ENCODE data around the gene PYGM.

DNA sequence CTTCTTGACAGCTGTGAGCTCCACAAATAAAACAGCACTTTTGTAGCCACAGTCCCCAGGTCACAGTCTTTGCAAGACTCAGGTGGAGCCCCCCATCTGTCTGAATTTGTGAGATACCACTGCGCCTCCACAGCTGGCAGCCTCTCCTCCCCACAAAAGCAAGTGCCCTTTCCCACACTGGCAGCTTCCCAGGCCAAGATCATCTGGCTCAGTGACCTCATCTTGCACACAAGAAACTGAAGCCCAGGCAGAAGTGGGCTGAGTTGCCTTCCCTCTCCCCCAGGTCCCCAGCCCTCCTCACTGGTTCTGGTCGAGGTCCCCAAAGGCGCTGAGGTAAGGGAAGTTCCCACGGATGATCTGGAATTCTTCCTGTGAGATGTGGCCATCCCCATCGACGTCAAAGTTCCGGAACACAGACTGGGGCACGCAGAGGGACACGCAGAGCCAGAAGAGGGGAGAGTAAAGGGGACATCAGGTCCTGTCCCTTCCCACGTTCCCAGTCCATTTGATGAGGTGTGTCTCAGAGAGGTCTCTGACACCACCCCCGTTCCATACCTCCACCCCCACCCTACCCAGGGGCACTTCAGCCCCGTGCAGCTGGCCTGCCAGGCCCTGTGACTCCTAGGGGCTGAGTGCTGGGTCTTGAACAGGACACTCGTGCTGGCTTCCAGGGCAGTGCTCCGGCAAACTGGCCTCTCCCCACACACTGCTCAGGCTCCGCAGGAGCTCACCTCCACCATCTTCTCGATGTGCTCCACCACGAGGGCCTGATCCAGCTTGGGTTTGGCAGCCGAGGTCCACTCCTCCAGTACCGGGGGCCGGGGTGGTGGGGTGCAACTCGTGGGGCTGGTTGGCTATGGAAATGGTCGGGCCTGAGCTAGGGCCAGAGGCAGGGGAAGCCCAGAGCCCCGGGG is 24.7 kb downstream of the PYGM start:
- no peak for TF ChIP-seq ZBTB1 (CRISPR knock-in tag; IDR thresholded peaks at IDR 0.05; ENCODE audit: borderline replicate concordance)
- no peak for TF ChIP-seq KDM4B (CRISPR knock-in tag; IDR thresholded peaks at IDR 0.05)
- TF ChIP-seq MYNN (CRISPR knock-in tag; IDR thresholded peaks at IDR 0.05; ENCODE audit: low read depth), result no peak
- no peak for TF ChIP-seq FOXM1 (CRISPR knock-in tag; IDR thresholded peaks at IDR 0.05)
- TF ChIP-seq HMGXB4 (CRISPR knock-in tag; IDR thresholded peaks at IDR 0.05; ENCODE audit: borderline replicate concordance in 1 of 2, low read depth in 1 of 2), result no peak
- no peak for TF ChIP-seq SRF (IDR thresholded peaks at IDR 0.05; ENCODE audit: low read depth, low read length)
- TF ChIP-seq YY1 (IDR thresholded peaks at IDR 0.05; ENCODE audit: insufficient read depth, insufficient replicate concordance, low read depth, low read length), result no peak
- no peak for TF ChIP-seq SETDB1 (CRISPR knock-in tag; IDR thresholded peaks at IDR 0.05; ENCODE audit: borderline replicate concordance)
- TF ChIP-seq ZNF180 (CRISPR knock-in tag; IDR thresholded peaks at IDR 0.05; ENCODE audit: borderline replicate concordance, low read depth), result no peak
- TF ChIP-seq FOXA1 (IDR thresholded peaks at IDR 0.05), result no peak
- TF ChIP-seq FOXA1 (CRISPR knock-in tag; IDR thresholded peaks at IDR 0.05), result no peak
- no peak for TF ChIP-seq SIN3B (IDR thresholded peaks at IDR 0.05; ENCODE audit: low read length)
- TF ChIP-seq PRPF4 (IDR thresholded peaks at IDR 0.05; ENCODE audit: low read depth, low read length, poor library complexity, severe bottlenecking), result no peak

Measured in HepG2 (cell line).